CD4-positive, CD25-positive, alpha-beta regulatory T cell (primary cell): Measurements from ENCODE around the gene SRCIN1. TPM values are rescaled to one million over a fixed set of nuclear protein-coding genes. Genes with fewer than 3 reads are reported as not detected.

Source experiments
- ATAC-seq, 2 donors: fragments of 150-1000 bp; cut with Tn5 transposase; one replicate each; pipeline ENCODE4 v1.10.0; 2021; ENCODE audit warnings: low read depth in 2 of 2, moderate number of reproducible peaks in 2 of 2, moderate library complexity in 1 of 2
- DNase-seq, 3 donors: peaks; one replicate each; pipeline versions ENCODE4 v3.0.0 to v3.0.0-alpha.2; 2012 to 2022; ENCODE audit warnings: mixed read lengths in 1 of 3
- H3K27ac ChIP-seq: one replicate; pipeline ENCODE4 v1.7.0; 2013; ENCODE audit warnings: mild to moderate bottlenecking, low read length; ENCODE audit not compliant: insufficient read depth, poor library complexity, severe bottlenecking
- H3K27me3 ChIP-seq: one replicate; pipeline ENCODE4 v1.7.0; 2013; ENCODE audit warnings: low read length; ENCODE audit not compliant: control insufficient read depth, insufficient read depth
- H3K36me3 ChIP-seq: one replicate; pipeline ENCODE4 v1.7.0; 2013; ENCODE audit warnings: mild to moderate bottlenecking, low read length, moderate library complexity; ENCODE audit not compliant: control insufficient read depth, insufficient read depth
- H3K4me1 ChIP-seq: 2 replicates; pipeline ENCODE4 v1.7.0; 2013; ENCODE audit warnings: mild to moderate bottlenecking, low read length; ENCODE audit not compliant: insufficient read depth, control insufficient read depth, poor library complexity, severe bottlenecking
- H3K4me3 ChIP-seq: one replicate; pipeline ENCODE4 v1.7.0; 2013; ENCODE audit warnings: low read depth, mild to moderate bottlenecking, low read length, moderate library complexity
- H3K9me3 ChIP-seq, 2 experiments: 1 replicate in 1 of 2; 2 replicates in 1 of 2; pipeline ENCODE4 v1.7.0; 2013; ENCODE audit warnings: low read length in 2 of 2, mild to moderate bottlenecking in 1 of 2, moderate library complexity in 1 of 2; ENCODE audit not compliant: control insufficient read depth in 2 of 2
- H3K27ac Mint-ChIP-seq, 3 donors: one replicate each; pipeline ENCODE4 v1.8.0; 2020 to 2022; ENCODE audit warnings: mild to moderate bottlenecking in 3 of 3, mixed read lengths in 3 of 3, moderate library complexity in 2 of 3
- H3K27me3 Mint-ChIP-seq: one replicate; pipeline ENCODE4 v1.8.0; 2022; ENCODE audit warnings: mild to moderate bottlenecking, mixed read lengths
- H3K36me3 Mint-ChIP-seq: one replicate; pipeline ENCODE4 v1.8.0; 2020; ENCODE audit warnings: mixed read lengths
- H3K4me1 Mint-ChIP-seq, 4 donors: one replicate each; pipeline ENCODE4 v1.8.0; 2020 to 2022; ENCODE audit warnings: mixed read lengths in 4 of 4, mild to moderate bottlenecking in 1 of 4
- H3K4me3 Mint-ChIP-seq, 4 donors: one replicate each; pipeline ENCODE4 v1.8.0; 2020 to 2022; ENCODE audit warnings: mild to moderate bottlenecking in 4 of 4, mixed read lengths in 4 of 4, moderate library complexity in 3 of 4
- H3K9me3 Mint-ChIP-seq, 7 donors: one replicate each; pipeline ENCODE4 v1.8.0; 2020 to 2022; ENCODE audit warnings: mixed read lengths in 7 of 7, mild to moderate bottlenecking in 3 of 7, moderate library complexity in 2 of 7
- polyA plus RNA-seq, 4 donors: library from polyadenylated mRNA; unstranded; fragments of 300-500 nt; fragmentation: Illumina TruSeq; gene quantifications; one replicate each; pipeline ENCODE4 v1.2.3, GENCODE V29; 2021
- total RNA-seq: library from RNA; stranded (reverse); gene quantifications from one replicate; pipeline ENCODE4 v1.2.3, GENCODE V29; 2022

SRCIN1 gene
- total and polyA plus RNA-seq, 5 donors from 2014 or later: not detected

DNA sequence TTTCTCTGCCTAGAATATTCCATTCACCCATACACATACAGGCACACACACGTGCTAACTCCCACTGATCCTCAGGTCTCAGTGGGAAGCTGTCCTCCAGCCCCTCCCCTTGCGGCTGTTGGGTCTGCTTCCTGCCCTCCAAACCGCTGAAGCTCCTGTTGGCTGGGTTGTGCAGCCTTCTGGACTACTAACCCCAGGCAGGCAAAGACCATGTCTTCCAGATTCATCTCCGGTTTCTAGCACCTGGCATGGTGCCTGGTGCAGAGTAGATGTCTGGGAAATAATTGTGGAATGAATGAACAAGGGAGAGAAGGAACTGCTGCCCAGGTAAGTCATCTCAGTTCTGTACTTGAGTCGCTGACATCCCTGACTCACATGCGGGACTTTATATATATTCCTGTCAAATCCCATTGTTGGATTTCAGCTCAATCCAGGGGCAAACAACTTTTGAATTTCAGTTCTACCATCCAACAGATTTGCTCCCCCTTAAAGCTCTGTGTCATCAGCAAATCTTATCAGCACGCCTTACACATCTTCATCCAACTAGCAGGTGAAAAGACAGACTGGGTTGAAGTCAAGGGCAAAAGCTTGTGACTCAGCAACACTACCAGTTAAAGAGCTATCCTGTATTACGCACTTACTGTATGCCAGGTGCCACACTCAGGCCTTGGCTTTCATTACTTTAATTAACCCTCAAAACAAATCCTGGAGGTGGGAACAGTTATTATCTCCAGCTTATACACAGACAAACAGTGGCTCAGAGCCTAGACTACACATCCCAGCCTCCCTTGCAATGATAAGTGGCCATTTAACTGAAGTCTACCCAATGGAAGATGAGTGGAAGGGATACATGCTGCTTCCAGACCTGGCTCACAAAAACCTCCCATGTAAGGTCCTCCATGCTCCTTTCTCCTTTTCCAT is 51.1 kb downstream of the SRCIN1 start:
- ATAC-seq (no peak), DNase-seq (no peak)
- Histone ChIP-seq H3K4me1 (peaks cover 19% of the 10 kb centered on the region), H3K27me3 (no peaks in the 10 kb centered on the region), H3K4me3 (no peak overlapping the region), H3K36me3 (no peaks in the 10 kb centered on the region), H3K27ac (no peak overlapping the region), H3K9me3 (no peaks in the 10 kb centered on the region)
- Mint-ChIP-seq H3K4me3 (no peak overlapping the region), H3K4me1 (peaks cover 0 to 15% (median 11%) of the 10 kb centered on the region in 4 donors), H3K36me3 (no peaks in the 10 kb centered on the region), H3K27me3 (peaks cover 27% of the 10 kb centered on the region), H3K9me3 (no peaks in the 10 kb centered on the region), H3K27ac (no peak overlapping the region)

DNA sequence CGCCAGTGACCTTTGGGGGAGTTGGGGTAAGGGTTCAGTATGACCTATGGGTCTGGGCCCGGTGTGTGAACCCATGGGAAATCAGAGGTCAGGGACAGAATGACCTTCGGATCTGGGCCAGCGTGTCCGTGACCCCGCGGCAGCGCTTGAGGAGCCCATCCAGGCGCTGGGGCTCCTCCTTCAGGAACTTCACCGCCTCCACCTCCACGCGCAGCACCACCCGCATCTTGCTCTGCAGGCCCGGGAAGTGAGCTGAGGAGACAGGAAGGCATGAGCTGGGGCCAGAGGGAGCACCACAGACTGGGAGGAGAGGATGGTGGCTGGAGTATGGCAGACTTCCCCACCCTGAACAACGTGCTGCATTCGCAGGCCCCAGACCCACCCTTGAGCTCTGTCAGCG is 53.4 kb downstream of the SRCIN1 start:
- Histone ChIP-seq H3K4me1 (no peaks in the 10 kb centered on the region), H3K36me3 (no peaks in the 10 kb centered on the region), H3K9me3 (no peaks in the 10 kb centered on the region), H3K4me3 (no peak overlapping the region), H3K27ac (no peak overlapping the region), H3K27me3 (no peaks in the 10 kb centered on the region)
- Mint-ChIP-seq H3K9me3 (no peaks in the 10 kb centered on the region), H3K4me3 (no peak overlapping the region), H3K27ac (no peak overlapping the region), H3K4me1 (peaks cover 0 to 4% (median 0%) of the 10 kb centered on the region in 4 donors), H3K36me3 (no peaks in the 10 kb centered on the region), H3K27me3 (peaks cover 14% of the 10 kb centered on the region)
- DNase-seq (no peak), ATAC-seq (no peak)

DNA sequence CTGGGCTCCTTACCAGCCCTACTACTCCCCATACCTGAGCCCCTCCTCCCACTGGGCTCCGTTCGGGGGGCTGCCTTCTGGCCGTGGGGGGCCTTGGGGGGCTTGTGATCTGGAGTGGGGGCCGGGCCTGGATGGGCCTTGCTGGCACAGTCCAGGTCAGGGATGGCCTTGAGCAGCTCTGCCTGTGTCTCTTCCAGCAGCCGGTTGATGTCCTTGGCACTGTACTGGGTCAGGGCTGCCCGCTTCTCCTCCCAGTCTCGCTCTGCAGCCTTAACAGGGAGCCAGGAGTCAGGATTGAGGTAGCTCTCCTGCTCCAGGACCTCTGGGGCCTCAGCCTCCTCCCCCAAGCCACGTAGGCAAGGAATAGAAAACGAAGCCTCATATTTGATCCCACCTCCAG is 54.6 kb downstream of the SRCIN1 start:
- no peak overlapping the region for H3K27ac ChIP-seq
- H3K4me3 ChIP-seq: no peak overlapping the region
- H3K36me3 ChIP-seq: no peaks in the 10 kb centered on the region
- DNase-seq: no peak
- H3K4me3 Mint-ChIP-seq: no peak overlapping the region
- no peak overlapping the region for H3K27ac Mint-ChIP-seq
- H3K27me3 Mint-ChIP-seq: peaks cover 14% of the 10 kb centered on the region
- H3K4me1 ChIP-seq: no peaks in the 10 kb centered on the region
- no peak for ATAC-seq
- H3K4me1 Mint-ChIP-seq: peaks cover 0 to 5% (median 0%) of the 10 kb centered on the region in 4 donors
- H3K9me3 ChIP-seq: no peaks in the 10 kb centered on the region
- H3K36me3 Mint-ChIP-seq: no peaks in the 10 kb centered on the region
- H3K27me3 ChIP-seq: no peaks in the 10 kb centered on the region
- H3K9me3 Mint-ChIP-seq: peaks cover 0 to 2% (median 0%) of the 10 kb centered on the region in 7 donors

DNA sequence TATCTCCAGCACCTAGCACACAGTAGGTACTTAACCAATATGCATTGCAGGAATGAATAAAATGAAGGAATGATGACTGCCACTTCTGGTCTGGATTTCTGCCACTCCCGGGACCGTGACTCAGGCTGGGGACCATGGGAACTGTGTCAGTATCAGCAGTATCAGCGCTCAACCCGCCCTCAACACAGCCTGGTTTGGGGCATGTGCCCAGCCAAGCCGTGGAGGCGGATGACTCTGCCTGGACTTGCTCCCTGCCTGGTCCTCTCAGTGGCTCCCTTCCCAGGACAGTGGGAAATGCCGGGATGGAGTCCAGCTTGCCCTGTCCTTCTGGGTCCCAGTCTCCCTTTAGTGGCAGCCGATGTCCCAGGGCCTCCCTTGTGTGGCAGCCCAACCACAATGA is 55.1 kb downstream of the SRCIN1 start:
- peaks cover 14% of the 10 kb centered on the region for H3K27me3 Mint-ChIP-seq
- H3K27me3 ChIP-seq: no peaks in the 10 kb centered on the region
- ATAC-seq (no peak), DNase-seq (no peak)
- H3K36me3 ChIP-seq: no peaks in the 10 kb centered on the region
- no peaks in the 10 kb centered on the region for H3K4me1 ChIP-seq
- H3K27ac Mint-ChIP-seq: no peak overlapping the region
- H3K4me1 Mint-ChIP-seq: peaks cover 0 to 5% (median 0%) of the 10 kb centered on the region in 4 donors
- H3K4me3 Mint-ChIP-seq: no peak overlapping the region
- no peaks in the 10 kb centered on the region for H3K36me3 Mint-ChIP-seq
- peaks cover 0 to 2% (median 0%) of the 10 kb centered on the region in 7 donors for H3K9me3 Mint-ChIP-seq
- no peak overlapping the region for H3K4me3 ChIP-seq
- no peak overlapping the region for H3K27ac ChIP-seq
- H3K9me3 ChIP-seq: no peaks in the 10 kb centered on the region

DNA sequence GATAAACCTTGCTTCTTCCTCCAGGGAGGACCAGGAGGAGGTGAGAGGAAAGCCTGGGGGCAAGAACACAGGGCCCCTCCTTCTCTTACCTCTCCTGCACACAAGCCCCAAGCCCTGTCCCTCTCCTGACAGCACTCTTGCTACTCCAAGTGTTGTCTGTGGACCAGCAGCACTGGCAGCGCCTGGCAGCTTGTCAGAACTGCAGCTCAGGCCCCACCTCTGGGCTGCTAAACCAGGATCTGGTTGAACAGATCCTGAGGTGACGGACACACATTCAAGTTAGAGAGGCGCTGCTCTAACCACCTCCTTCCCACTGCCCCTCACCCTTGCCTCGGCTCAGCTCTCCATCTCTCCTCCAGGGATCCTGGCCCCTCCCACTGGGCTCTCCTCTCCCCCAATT is 56.5 kb downstream of the SRCIN1 start:
- H3K4me3 ChIP-seq: no peak overlapping the region
- H3K4me1 Mint-ChIP-seq: peaks cover 0 to 5% (median 0%) of the 10 kb centered on the region in 4 donors

DNA sequence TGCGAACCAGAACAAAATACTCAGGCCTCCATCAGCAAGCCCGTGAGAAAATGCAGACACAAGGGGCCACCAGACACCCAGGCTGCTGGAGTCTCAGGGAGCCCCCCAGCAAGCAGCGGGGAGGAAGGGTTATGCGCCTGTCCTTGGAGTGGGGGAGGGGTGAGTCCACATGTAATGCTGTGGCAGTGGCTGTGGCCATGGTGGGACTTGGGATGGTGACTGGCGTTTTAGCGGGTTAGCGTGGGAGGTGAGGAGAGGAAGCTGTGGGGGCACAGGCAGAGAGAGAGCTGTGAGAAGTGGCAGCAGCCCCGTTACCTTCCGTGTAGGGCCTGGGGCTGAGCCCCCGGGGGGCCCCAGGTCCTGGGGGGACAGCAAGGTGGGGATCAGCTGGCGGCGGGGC is 58.3 kb downstream of the SRCIN1 start:
- DNase-seq (no peak), ATAC-seq (no peak)
- Histone ChIP-seq H3K36me3 (no peaks in the 10 kb centered on the region), H3K4me3 (no peak overlapping the region), H3K27me3 (no peaks in the 10 kb centered on the region), H3K27ac (no peak overlapping the region), H3K4me1 (no peaks in the 10 kb centered on the region), H3K9me3 (no peaks in the 10 kb centered on the region)
- Mint-ChIP-seq H3K9me3 (peaks cover 0 to 2% (median 0%) of the 10 kb centered on the region in 7 donors), H3K27me3 (peaks cover 9% of the 10 kb centered on the region), H3K27ac (no peak overlapping the region), H3K4me3 (no peak overlapping the region), H3K4me1 (peaks cover 0 to 5% (median 0%) of the 10 kb centered on the region in 4 donors), H3K36me3 (no peaks in the 10 kb centered on the region)

More for the DNA sequence above, 56.5 kb downstream of the SRCIN1 start:
- H3K9me3 Mint-ChIP-seq: peaks cover 0 to 2% (median 0%) of the 10 kb centered on the region in 7 donors
- DNase-seq: no peak
- Histone ChIP-seq H3K27ac (no peak overlapping the region), H3K36me3 (no peaks in the 10 kb centered on the region), H3K27me3 (no peaks in the 10 kb centered on the region), H3K9me3 (no peaks in the 10 kb centered on the region), H3K4me1 (no peaks in the 10 kb centered on the region)
- no peak overlapping the region for H3K4me3 Mint-ChIP-seq
- no peaks in the 10 kb centered on the region for H3K36me3 Mint-ChIP-seq
- H3K27me3 Mint-ChIP-seq: peaks cover 14% of the 10 kb centered on the region
- no peak overlapping the region for H3K27ac Mint-ChIP-seq
- no peak for ATAC-seq

DNA sequence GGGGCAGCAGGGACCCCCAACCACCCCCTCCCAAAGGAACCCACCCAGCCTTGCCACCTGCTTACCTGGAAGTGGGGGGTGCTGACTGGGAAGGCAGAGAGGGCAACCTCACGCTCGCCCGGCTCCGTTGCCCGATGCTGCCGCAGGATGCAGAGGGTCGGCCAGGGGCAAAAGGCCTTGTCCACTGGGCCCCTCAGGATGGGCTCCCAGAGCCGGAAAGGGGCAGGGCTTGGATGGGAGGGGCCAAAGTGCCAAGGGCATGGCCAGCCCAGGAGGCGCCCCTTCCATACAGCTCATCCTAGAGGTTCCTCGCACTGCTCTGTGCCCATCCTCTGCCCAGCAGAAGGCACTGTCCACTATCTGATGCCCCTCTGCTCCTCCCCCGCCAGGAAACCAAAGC is 59.4 kb downstream of the SRCIN1 start:
- ATAC-seq (no peak), DNase-seq (no peak)
- H3K4me1 Mint-ChIP-seq: peaks cover 0 to 5% (median 0%) of the 10 kb centered on the region in 4 donors
- peaks cover 11% of the 10 kb centered on the region for H3K27me3 Mint-ChIP-seq
- H3K9me3 Mint-ChIP-seq: peaks cover 0 to 2% (median 0%) of the 10 kb centered on the region in 7 donors
- no peaks in the 10 kb centered on the region for H3K36me3 Mint-ChIP-seq
- H3K27ac ChIP-seq: no peak overlapping the region
- H3K4me1 ChIP-seq: no peaks in the 10 kb centered on the region
- H3K4me3 ChIP-seq: no peak overlapping the region
- no peak overlapping the region for H3K27ac Mint-ChIP-seq
- no peak overlapping the region for H3K4me3 Mint-ChIP-seq
- H3K36me3 ChIP-seq: no peaks in the 10 kb centered on the region
- H3K27me3 ChIP-seq: no peaks in the 10 kb centered on the region
- H3K9me3 ChIP-seq: no peaks in the 10 kb centered on the region
